HUES64 (cell line): Measurements from ENCODE around the gene KEL.
"Not testable (repeated sequence)": the region's sequence is repeated elsewhere in the genome, so short reads cannot be mapped to it uniquely, and the experiment has no call there.

Experiments
- H3K27ac ChIP-seq: 2 replicates; pipeline ENCODE4 v1.7.0; 2013; ENCODE audit warnings: low read depth, low read length, inconsistent platforms
- H3K27me3 ChIP-seq: 2 replicates; pipeline ENCODE4 v1.6.1; 2013; ENCODE audit warnings: mild to moderate bottlenecking, low read length; ENCODE audit not compliant: insufficient read depth
- H3K36me3 ChIP-seq: 2 replicates; pipeline ENCODE4 v1.6.1; 2013; ENCODE audit warnings: mild to moderate bottlenecking, low read length; ENCODE audit not compliant: insufficient read depth
- H3K4me1 ChIP-seq: 2 replicates; pipeline ENCODE4 v1.6.1; 2013; ENCODE audit warnings: mild to moderate bottlenecking, low read length, moderate library complexity; ENCODE audit not compliant: insufficient read depth
- H3K4me3 ChIP-seq: 2 replicates; pipeline ENCODE4 v1.5.1; 2013; ENCODE audit warnings: mild to moderate bottlenecking, low read length, moderate library complexity
- H3K9ac ChIP-seq: 2 replicates; pipeline ENCODE4 v1.6.1; 2013; ENCODE audit warnings: mild to moderate bottlenecking, low read depth, low read length
- H3K9me3 ChIP-seq: 2 replicates; pipeline ENCODE4 v1.6.1; 2013; ENCODE audit warnings: low read depth, low read length; ENCODE audit not compliant: insufficient read depth
- WGBS: fragments of 150-250, 120-280 bp; methylation state at CpG from one replicate; pipeline ENCODE4 v1.1.7; 2013; ENCODE audit warnings: missing lambda C conversion rate; 5-methylcytosine and 5-hydroxymethylcytosine counted together

KEL gene

GRCh38 chr7:142997456-142997989 lies 35.4 kb upstream of the KEL start:
- 0 out of 2 replicates have a peak, but pooled peaks cover 2% of the 10 kb centered on the region for H3K9me3 ChIP-seq
- no peak overlapping the region for H3K9ac ChIP-seq
- no peaks in the 10 kb centered on the region for H3K4me1 ChIP-seq
- WGBS, result 87% methylated on average over 3 of the region's 4 CpGs
- no peaks in the 10 kb centered on the region for H3K36me3 ChIP-seq
- H3K27ac ChIP-seq, result no peak overlapping the region
- H3K27me3 ChIP-seq, result no peaks in the 10 kb centered on the region
- no peak overlapping the region for H3K4me3 ChIP-seq

GRCh38 chr7:142992427-142992826 lies 30.3 kb upstream of the KEL start:
- Histone ChIP-seq H3K4me1 (no peaks in the 10 kb centered on the region), H3K27me3 (no peaks in the 10 kb centered on the region), H3K9ac (no peak overlapping the region), H3K4me3 (no peak overlapping the region), H3K27ac (no peak overlapping the region), H3K36me3 (no peaks in the 10 kb centered on the region), H3K9me3 (no peaks in the 10 kb centered on the region)
- 87% methylated on average over 2 of the region's 3 CpGs for WGBS

- H3K9me3 ChIP-seq, result no peaks in the 10 kb centered on the region
- no peaks in the 10 kb centered on the region for H3K4me1 ChIP-seq
- H3K36me3 ChIP-seq, result no peaks in the 10 kb centered on the region
- no peak overlapping the region for H3K27ac ChIP-seq
- H3K9ac ChIP-seq, result no peak overlapping the region
- 89% methylated on average over 1 of the region's 1 CpG for WGBS
- no peaks in the 10 kb centered on the region for H3K27me3 ChIP-seq
- H3K4me3 ChIP-seq, result no peak overlapping the region
These were observed 22.1 kb upstream of the KEL start for GRCh38 chr7:142984297-142984696.

- WGBS, result 87% methylated on average over 1 of the region's 1 CpG
- Histone ChIP-seq H3K9ac (no peak overlapping the region), H3K9me3 (no peaks in the 10 kb centered on the region), H3K4me3 (no peak overlapping the region), H3K27me3 (no peaks in the 10 kb centered on the region), H3K36me3 (no peaks in the 10 kb centered on the region), H3K27ac (no peak overlapping the region), H3K4me1 (no peaks in the 10 kb centered on the region)
These were observed 21.7 kb upstream of the KEL start for GRCh38 chr7:142983825-142984224.

GRCh38 chr7:142978402-142978801 lies 16.2 kb upstream of the KEL start:
- H3K4me3 ChIP-seq, H3K4me1 ChIP-seq, H3K27me3 ChIP-seq, H3K36me3 ChIP-seq, H3K9me3 ChIP-seq, H3K9ac ChIP-seq, H3K27ac ChIP-seq: not testable (repeated sequence)
- WGBS, result 93% methylated on average over 4 of the region's 4 CpGs

- Histone ChIP-seq H3K4me1 (no peaks in the 10 kb centered on the region), H3K27ac (no peak overlapping the region), H3K4me3 (no peak overlapping the region), H3K9me3 (peaks cover 4% of the 10 kb centered on the region; the same call in 1 of the 2 replicates), H3K36me3 (no peaks in the 10 kb centered on the region), H3K27me3 (no peaks in the 10 kb centered on the region), H3K9ac (no peak overlapping the region)
- WGBS, result 96% methylated on average over 3 of the region's 3 CpGs
These were observed 12.5 kb upstream of the KEL start for GRCh38 chr7:142974626-142975025.

DNA sequence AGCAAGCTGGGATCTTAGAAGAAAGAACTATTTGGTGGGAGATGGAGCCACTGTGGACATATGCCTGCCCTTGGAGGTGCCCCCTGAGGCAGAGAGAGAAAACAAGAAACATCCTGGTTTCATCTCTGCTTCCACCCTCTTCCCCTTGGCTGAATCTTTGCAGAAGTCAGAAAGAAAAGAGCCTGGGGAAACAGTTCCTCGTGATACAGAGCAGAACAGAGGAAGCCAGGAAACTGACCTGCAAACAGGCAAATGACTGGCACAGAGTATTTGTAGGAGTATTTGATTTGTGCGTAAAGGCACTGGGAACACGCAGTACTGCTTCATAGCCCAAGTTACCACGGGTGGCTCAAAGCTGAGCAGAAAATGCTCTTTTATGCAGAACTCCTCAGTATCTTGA lies 7.0 kb upstream of the KEL start:
- Histone ChIP-seq H3K27me3 (no peaks in the 10 kb centered on the region), H3K36me3 (no peaks in the 10 kb centered on the region), H3K9me3 (no peaks in the 10 kb centered on the region), H3K4me3 (no peak overlapping the region), H3K4me1 (no peaks in the 10 kb centered on the region), H3K9ac (no peak overlapping the region), H3K27ac (no peak overlapping the region)
- 90% methylated on average over 4 of the region's 4 CpGs for WGBS

DNA sequence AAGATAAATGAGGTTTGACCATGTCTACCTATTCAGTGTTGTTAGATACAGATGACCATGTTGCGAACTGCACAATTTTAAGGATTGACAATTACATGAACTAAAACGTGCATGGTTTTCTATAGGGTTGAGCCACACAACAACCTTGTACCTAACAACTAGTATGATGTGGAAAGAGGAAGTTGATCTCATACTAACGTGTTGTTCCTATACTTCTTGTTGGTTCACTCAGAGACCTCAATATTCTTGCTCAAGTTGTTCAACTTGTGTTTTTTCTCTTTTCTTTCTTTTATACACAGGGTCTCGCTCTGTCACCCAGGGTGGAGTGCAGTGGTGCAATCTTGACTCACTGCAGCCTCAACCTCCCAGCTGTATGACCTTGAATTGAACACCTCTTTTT lies 6.1 kb upstream of the KEL start:
- Histone ChIP-seq H3K27me3 (no peaks in the 10 kb centered on the region), H3K36me3 (no peaks in the 10 kb centered on the region), H3K27ac (no peak overlapping the region), H3K9me3 (no peaks in the 10 kb centered on the region), H3K4me1 (0 out of 2 replicates have a peak, but pooled peaks cover 1% of the 10 kb centered on the region), H3K9ac (no peak overlapping the region), H3K4me3 (no peak overlapping the region)
- 93% methylated on average over 4 of the region's 4 CpGs for WGBS

DNA sequence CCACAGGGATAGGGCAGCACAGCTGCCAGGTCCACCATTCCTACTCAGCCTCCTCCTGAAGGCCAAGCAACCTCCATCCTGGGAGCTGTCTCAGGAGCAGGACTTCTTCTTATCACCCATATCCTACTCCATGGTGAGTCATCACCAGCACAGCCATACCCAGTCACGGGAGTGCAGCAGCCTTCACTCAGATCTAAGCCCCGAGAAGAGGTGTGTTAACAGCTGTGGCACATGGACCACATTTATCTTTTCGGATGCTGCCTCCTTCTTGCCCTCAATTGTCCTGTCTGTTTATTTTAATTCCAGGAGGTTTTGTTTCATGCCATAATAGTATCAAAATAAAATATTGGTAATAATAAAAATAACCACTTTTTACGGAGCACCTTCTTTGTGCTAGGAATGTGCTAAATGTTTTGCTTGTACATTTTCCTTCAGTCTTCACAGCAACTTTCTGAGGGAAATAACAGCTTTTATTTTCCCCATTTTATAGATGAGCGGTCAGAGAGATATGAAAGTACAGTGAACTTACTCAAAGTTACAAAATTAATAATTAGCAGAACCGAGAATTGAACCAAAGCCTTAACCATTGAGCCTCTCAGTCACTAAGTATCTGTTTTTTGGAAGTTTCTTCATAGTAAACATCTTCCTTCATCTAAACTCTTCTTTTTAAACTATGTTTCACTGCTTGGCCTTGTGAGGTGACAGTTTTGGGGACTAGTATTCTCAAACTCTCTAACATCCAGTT lies 2.5 kb upstream of the KEL start:
- no peak overlapping the region for H3K9ac ChIP-seq
- H3K9me3 ChIP-seq, result no peaks in the 10 kb centered on the region
- 88% methylated on average over 5 of the region's 6 CpGs for WGBS
- no peaks in the 10 kb centered on the region for H3K36me3 ChIP-seq
- no peaks in the 10 kb centered on the region for H3K27me3 ChIP-seq
- peaks cover 21% of the 10 kb centered on the region for H3K4me1 ChIP-seq
- H3K27ac ChIP-seq, result no peak overlapping the region
- H3K4me3 ChIP-seq, result no peak overlapping the region

- 95% methylated on average over 2 of the region's 2 CpGs for WGBS
- Histone ChIP-seq H3K27ac (no peak overlapping the region), H3K36me3 (no peaks in the 10 kb centered on the region), H3K9ac (no peak overlapping the region), H3K4me1 (peaks cover 25% of the 10 kb centered on the region), H3K4me3 (no peak overlapping the region), H3K27me3 (no peaks in the 10 kb centered on the region), H3K9me3 (no peaks in the 10 kb centered on the region)
These were observed 1.8 kb upstream of the KEL start for GRCh38 chr7:142963993-142964392.

- Histone ChIP-seq H3K9ac (no peak overlapping the region), H3K27me3 (no peaks in the 10 kb centered on the region), H3K4me3 (no peak overlapping the region), H3K4me1 (peaks cover 34% of the 10 kb centered on the region), H3K27ac (no peak overlapping the region), H3K36me3 (no peaks in the 10 kb centered on the region), H3K9me3 (no peaks in the 10 kb centered on the region)
- 29% methylated on average over 1 of the region's 1 CpG for WGBS
These were observed 828 bp upstream of the KEL start for GRCh38 chr7:142962991-142963390.
